IMR-90 (cell line): ENCODE data around the gene HLA-A. TPM values are rescaled to one million over a fixed set of nuclear protein-coding genes. Genes with fewer than 3 reads are reported as not detected.

ENCODE experiments used
- ATAC-seq: fragments of 200-7000 bp; cut with Tn5 transposase; 2 replicates; pipeline ENCODE4 v1.9.1; 2020; ENCODE audit warnings: low read depth, mild to moderate bottlenecking, moderate library complexity
- BruUV-seq: library from RNA; stranded (reverse); fragments of 400-500 nt; replicated peaks from 2 replicates; lab custom pipeline; 2021; lab: Mats Ljungman, UMichigan
- CTCF ChIA-PET: fragments of 300-600 bp; formaldehyde crosslinking; extraction: SDS; loops from one replicate; lab custom pipeline; 2021; ENCODE audit warnings: antibody characterized with exemption; lab: Yijun Ruan, JAX
- POLR2A ChIA-PET: fragments of 300-600 bp; sonication (Branson Sonifier 250); formaldehyde crosslinking; loops from one replicate; lab custom pipeline; 2022; ENCODE audit warnings: antibody characterized with exemption; ENCODE audit not compliant: unreplicated experiment; lab: Charles Lee
- DNase-seq: peaks from one replicate; pipeline ENCODE4 v3.0.0; 2013
- H2AFZ ChIP-seq: replicated peaks from 2 replicates; pipeline ENCODE3; 2013; ENCODE audit warnings: low read length, mild to moderate bottlenecking; ENCODE audit not compliant: poor library complexity
- H2AK5ac ChIP-seq: 2 replicates; pipeline ENCODE4 v1.6.1; 2013; ENCODE audit warnings: low read depth, low read length, inconsistent platforms
- H2AK9ac ChIP-seq: replicated peaks from 2 replicates; pipeline ENCODE3; 2013; ENCODE audit warnings: mild to moderate bottlenecking, low read depth, low read length, moderate library complexity; ENCODE audit not compliant: poor library complexity
- H2BK120ac ChIP-seq: 2 replicates; pipeline ENCODE4 v1.6.1; 2013; ENCODE audit warnings: low read depth, low read length, inconsistent platforms
- H2BK15ac ChIP-seq: 3 replicates; pipeline ENCODE4 v1.6.1; 2013; ENCODE audit warnings: low read depth, low read length, inconsistent platforms
- H2BK20ac ChIP-seq: 2 replicates; pipeline ENCODE4 v1.6.1; 2013; ENCODE audit warnings: low read depth, mild to moderate bottlenecking, inconsistent platforms, low read length, moderate library complexity
- H2BK5ac ChIP-seq: 2 replicates; pipeline ENCODE4 v1.6.1; 2013; ENCODE audit warnings: mild to moderate bottlenecking, low read depth, low read length, inconsistent platforms; ENCODE audit not compliant: poor library complexity, severe bottlenecking
- H3K14ac ChIP-seq: replicated peaks from 2 replicates; pipeline ENCODE4 v1.6.1; 2013; ENCODE audit warnings: low read depth, low read length, inconsistent platforms
- H3K18ac ChIP-seq: 2 replicates; pipeline ENCODE4 v1.6.1; 2013; ENCODE audit warnings: low read depth, low read length, control low read depth
- H3K23ac ChIP-seq: 2 replicates; pipeline ENCODE4 v1.6.1; 2013; ENCODE audit warnings: low read depth, low read length, inconsistent platforms
- H3K27ac ChIP-seq: 2 replicates; pipeline ENCODE4 v1.5.1; 2013; ENCODE audit warnings: mild to moderate bottlenecking, control low read depth, low read length; ENCODE audit not compliant: insufficient read depth
- H3K27me3 ChIP-seq: 2 replicates; pipeline ENCODE4 v1.6.1; 2013; ENCODE audit warnings: low read length; ENCODE audit not compliant: control insufficient read depth, insufficient read depth
- H3K36me3 ChIP-seq: 2 replicates; pipeline ENCODE4 v1.6.1; 2013; ENCODE audit warnings: low read length, mixed read lengths; ENCODE audit not compliant: control insufficient read depth, insufficient read depth
- H3K4ac ChIP-seq: 2 replicates; pipeline ENCODE4 v1.6.1; 2013; ENCODE audit warnings: low read depth, low read length, inconsistent platforms
- H3K4me1 ChIP-seq: 2 replicates; pipeline ENCODE4 v1.6.1; 2013; ENCODE audit warnings: low read length, mixed read lengths; ENCODE audit not compliant: control insufficient read depth, insufficient read depth
- H3K4me2 ChIP-seq: 2 replicates; pipeline ENCODE4 v1.6.1; 2013; ENCODE audit warnings: low read depth, mild to moderate bottlenecking, control low read depth, low read length, moderate library complexity
- H3K4me3 ChIP-seq: 2 replicates; pipeline ENCODE4 v1.5.1; 2013; ENCODE audit warnings: low read depth, mild to moderate bottlenecking, control low read depth, low read length, moderate library complexity; ENCODE audit not compliant: insufficient read depth
- H3K56ac ChIP-seq: 2 replicates; pipeline ENCODE4 v1.6.1; 2013; ENCODE audit warnings: low read length, inconsistent platforms; ENCODE audit not compliant: insufficient read depth; ENCODE audit errors: extremely low read depth
- H3K79me1 ChIP-seq, 2 experiments: 2 replicates each; pipeline ENCODE4 v1.6.1; 2013; ENCODE audit warnings: low read length in 2 of 2, inconsistent platforms in 1 of 2, low read depth in 1 of 2
- H3K9ac ChIP-seq: 2 replicates; pipeline ENCODE4 v1.6.1; 2013; ENCODE audit warnings: low read depth, low read length, control low read depth
- H3K9me1 ChIP-seq: 2 replicates; pipeline ENCODE4 v1.6.1; 2013; ENCODE audit warnings: low read length, inconsistent platforms; ENCODE audit not compliant: insufficient read depth
- H3K9me3 ChIP-seq: 2 replicates; pipeline ENCODE4 v1.6.1; 2013; ENCODE audit warnings: low read length; ENCODE audit not compliant: control insufficient read depth, insufficient read depth
- H4K20me1 ChIP-seq: 2 replicates; pipeline ENCODE4 v1.6.1; 2013; ENCODE audit warnings: low read length, inconsistent platforms; ENCODE audit not compliant: insufficient read depth
- H4K5ac ChIP-seq: 2 replicates; pipeline ENCODE4 v1.6.1; 2013; ENCODE audit warnings: mild to moderate bottlenecking, low read depth, low read length, control low read depth
- H4K8ac ChIP-seq, 2 experiments: 2 replicates each; pipeline ENCODE4 v1.6.1; 2013; ENCODE audit warnings: low read depth in 2 of 2, low read length in 2 of 2, control low read depth in 1 of 2, inconsistent platforms in 1 of 2
- H4K91ac ChIP-seq: 2 replicates; pipeline ENCODE4 v1.6.1; 2013; ENCODE audit warnings: low read depth, low read length, inconsistent platforms; ENCODE audit not compliant: insufficient read depth
- BHLHE40 ChIP-seq: fragments of 150-350 bp; IDR thresholded peaks from 2 replicates; pipeline ENCODE4 v1.6.1; 2016; ENCODE audit warnings: mild to moderate bottlenecking, low read depth, low read length
- CEBPB ChIP-seq: IDR thresholded peaks from 2 replicates; pipeline ENCODE4 v1.6.1; 2012; ENCODE audit warnings: low read depth, low read length, improper control_type of control experiment
- CHD1 ChIP-seq: IDR thresholded peaks from 2 replicates; pipeline ENCODE4 v1.6.1; 2012; ENCODE audit warnings: low read depth, low read length, improper control_type of control experiment
- FOS ChIP-seq: fragments of 150-350 bp; IDR thresholded peaks from 2 replicates; pipeline ENCODE4 v1.6.1; 2016; ENCODE audit warnings: low read depth, low read length
- MAFK ChIP-seq: IDR thresholded peaks from 2 replicates; pipeline ENCODE4 v1.6.1; 2012; ENCODE audit warnings: low read depth, low read length, improper control_type of control experiment
- MAZ ChIP-seq: IDR thresholded peaks from 2 replicates; pipeline ENCODE4 v1.6.1; 2012; ENCODE audit warnings: low read depth, mild to moderate bottlenecking, low read length, improper control_type of control experiment, moderate library complexity, borderline replicate concordance
- MXI1 ChIP-seq: IDR thresholded peaks from 2 replicates; pipeline ENCODE4 v1.6.1; 2012; ENCODE audit warnings: low read depth, mild to moderate bottlenecking, low read length, moderate library complexity, borderline replicate concordance
- NFE2L2 ChIP-seq: fragments of 150-350 bp; IDR thresholded peaks from 2 replicates; pipeline ENCODE4 v1.6.1; 2016; ENCODE audit warnings: low read depth, mild to moderate bottlenecking, low read length
- POLR2A ChIP-seq: IDR thresholded peaks from 2 replicates; pipeline ENCODE4 v1.6.1; 2012; ENCODE audit warnings: mild to moderate bottlenecking, low read depth, low read length
- RAD21 ChIP-seq: IDR thresholded peaks from 2 replicates; pipeline ENCODE4 v1.6.1; 2012; ENCODE audit warnings: low read length, improper control_type of control experiment
- RCOR1 ChIP-seq: IDR thresholded peaks from 2 replicates; pipeline ENCODE4 v1.6.1; 2012; ENCODE audit warnings: mild to moderate bottlenecking, low read length, improper control_type of control experiment; ENCODE audit not compliant: insufficient replicate concordance
- RFX5 ChIP-seq: IDR thresholded peaks from 2 replicates; pipeline ENCODE4 v1.8.0; 2012; ENCODE audit warnings: low read depth, mild to moderate bottlenecking, low read length, moderate library complexity
- SMC3 ChIP-seq: fragments of 150-350 bp; IDR thresholded peaks from 2 replicates; pipeline ENCODE4 v1.6.1; 2016; ENCODE audit warnings: low read depth, mild to moderate bottlenecking, antibody characterized with exemption, low read length, moderate library complexity
- dilution Hi-C: fragments of 300-500 bp; cut with HindIII; formaldehyde crosslinking; loops from one replicate; pipeline ENCODE4 v1.14.3; 2018; ENCODE audit warnings: low sequenced_read_pairs; ENCODE audit not compliant: unreplicated experiment
- in situ Hi-C: fragments of 300-500 bp; cut with MboI; formaldehyde crosslinking; loops from 3 replicates; pipeline ENCODE4 v1.14.3; 2019; ENCODE audit warnings: low sequenced_read_pairs, inconsistent platforms, mixed read lengths
- intact Hi-C: fragments of 100-400 bp; cut with micrococcal nuclease; formaldehyde crosslinking; loops from 2 replicates; pipeline ENCODE4 v1.10.0; 2022
- polyA plus RNA-seq, 3 experiments: library from polyadenylated mRNA; depleted of rRNA; stranded (reverse); fragments of >200 nt; gene quantifications; 2 replicates each; pipeline ENCODE4 v1.2.3, GENCODE V29; 2012; ENCODE audit warnings: low replicate concordance in 1 of 3
- total RNA-seq: library from RNA; depleted of rRNA; stranded (reverse); fragments of >200 nt; gene quantifications from 2 replicates; pipeline ENCODE4 v1.2.3, GENCODE V29; 2012
- TF ChIP-seq, protein P1 (sequence below): conservative IDR thresholded peaks from 2 replicates; pipeline ENCODE4 v1.5.1; 2012; ENCODE audit warnings: mild to moderate bottlenecking, low read depth, low read length, improper control_type of control experiment
- TF ChIP-seq, protein P2 (sequence below): fragments of 150-350 bp; IDR thresholded peaks from 2 replicates; pipeline ENCODE4 v1.6.1; 2017; ENCODE audit warnings: mild to moderate bottlenecking, antibody characterized with exemption, low read length, low read depth
- TF ChIP-seq, protein P3 (sequence below): fragments of 150-350 bp; IDR thresholded peaks from 2 replicates; pipeline ENCODE4 v1.6.1; 2016; ENCODE audit warnings: low read depth, mild to moderate bottlenecking, low read length, moderate library complexity, borderline replicate concordance

Gene HLA-A
- total and polyA plus RNA-seq, 2 of the 4 experiments (the other 2 are of a cell fraction): 94.5 to 218 TPM

DNA sequence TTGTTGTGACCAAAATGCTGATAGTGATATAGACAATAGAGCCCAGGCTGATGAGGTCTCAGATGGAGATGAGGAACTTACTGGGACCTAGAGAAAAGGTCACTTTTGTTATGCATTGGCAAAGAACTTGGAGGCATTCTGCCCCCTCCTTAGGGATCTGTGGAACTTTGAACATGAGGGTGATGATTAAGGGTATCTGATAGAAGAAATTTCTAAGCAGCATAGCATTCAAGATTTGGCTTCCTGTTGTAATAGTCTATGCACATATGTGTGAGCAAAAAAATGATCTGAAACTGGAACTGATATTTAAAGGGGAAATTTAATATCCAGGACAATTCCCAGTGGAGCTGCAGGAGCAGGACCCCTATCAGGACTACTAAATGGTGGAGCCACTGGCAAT is 17.1 kb downstream of the HLA-A start:
- no peak overlapping the region for H2AK9ac ChIP-seq
- H3K36me3 ChIP-seq: no peaks in the 10 kb centered on the region
- CTCF ChIA-PET: no interaction called here
- H4K8ac ChIP-seq: no peak overlapping the region
- no peaks in the 10 kb centered on the region for H3K27me3 ChIP-seq
- no peak for ATAC-seq
- no TSS peak for BruUV-seq
- no peak overlapping the region for H3K18ac ChIP-seq
- no peaks in the 10 kb centered on the region for H3K9me1 ChIP-seq
- H3K4me3 ChIP-seq: no peak overlapping the region
- no peak overlapping the region for H3K23ac ChIP-seq
- no peak overlapping the region for H2BK15ac ChIP-seq
- H3K79me1 ChIP-seq: no peaks in the 10 kb centered on the region
- POLR2A ChIA-PET: no interaction called here
- DNase-seq: no peak
- H3K9me3 ChIP-seq: no peaks in the 10 kb centered on the region
- in situ Hi-C loops (no loop called here), intact Hi-C loops (no loop called here), dilution Hi-C loops (loop anchor here (10.0 kb wide), 1 partner anchor 165 kb away; no protein-coding TSS in a partner anchor)
- H2BK120ac ChIP-seq: no peak overlapping the region
- H4K91ac ChIP-seq: no peak overlapping the region
- no peaks in the 10 kb centered on the region for H4K20me1 ChIP-seq
- H3K4me1 ChIP-seq: 0 out of 2 replicates have a peak, but pooled peaks cover 3% of the 10 kb centered on the region
- H3K14ac ChIP-seq: no peak overlapping the region
- H3K9ac ChIP-seq: no peak overlapping the region
- H3K4me2 ChIP-seq: no peak overlapping the region
- no peak overlapping the region for H2BK20ac ChIP-seq
- H3K4ac ChIP-seq: no peak overlapping the region
- H3K56ac ChIP-seq: no peak overlapping the region
- H3K27ac ChIP-seq: no peak overlapping the region
- H2BK5ac ChIP-seq: no peak overlapping the region
- no peak overlapping the region for H2AK5ac ChIP-seq
- TF ChIP-seq, protein P1, sequence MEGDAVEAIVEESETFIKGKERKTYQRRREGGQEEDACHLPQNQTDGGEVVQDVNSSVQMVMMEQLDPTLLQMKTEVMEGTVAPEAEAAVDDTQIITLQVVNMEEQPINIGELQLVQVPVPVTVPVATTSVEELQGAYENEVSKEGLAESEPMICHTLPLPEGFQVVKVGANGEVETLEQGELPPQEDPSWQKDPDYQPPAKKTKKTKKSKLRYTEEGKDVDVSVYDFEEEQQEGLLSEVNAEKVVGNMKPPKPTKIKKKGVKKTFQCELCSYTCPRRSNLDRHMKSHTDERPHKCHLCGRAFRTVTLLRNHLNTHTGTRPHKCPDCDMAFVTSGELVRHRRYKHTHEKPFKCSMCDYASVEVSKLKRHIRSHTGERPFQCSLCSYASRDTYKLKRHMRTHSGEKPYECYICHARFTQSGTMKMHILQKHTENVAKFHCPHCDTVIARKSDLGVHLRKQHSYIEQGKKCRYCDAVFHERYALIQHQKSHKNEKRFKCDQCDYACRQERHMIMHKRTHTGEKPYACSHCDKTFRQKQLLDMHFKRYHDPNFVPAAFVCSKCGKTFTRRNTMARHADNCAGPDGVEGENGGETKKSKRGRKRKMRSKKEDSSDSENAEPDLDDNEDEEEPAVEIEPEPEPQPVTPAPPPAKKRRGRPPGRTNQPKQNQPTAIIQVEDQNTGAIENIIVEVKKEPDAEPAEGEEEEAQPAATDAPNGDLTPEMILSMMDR: no peak
- TF ChIP-seq CEBPB (no peak), CHD1 (no peak), NFE2L2 (no peak), BHLHE40 (no peak), POLR2A (no peak), RAD21 (no peak), RCOR1 (no peak), RFX5 (no peak), MXI1 (no peak), FOS (no peak), MAZ (no peak), MAFK (no peak), SMC3 (no peak)
- TF ChIP-seq, protein P2, sequence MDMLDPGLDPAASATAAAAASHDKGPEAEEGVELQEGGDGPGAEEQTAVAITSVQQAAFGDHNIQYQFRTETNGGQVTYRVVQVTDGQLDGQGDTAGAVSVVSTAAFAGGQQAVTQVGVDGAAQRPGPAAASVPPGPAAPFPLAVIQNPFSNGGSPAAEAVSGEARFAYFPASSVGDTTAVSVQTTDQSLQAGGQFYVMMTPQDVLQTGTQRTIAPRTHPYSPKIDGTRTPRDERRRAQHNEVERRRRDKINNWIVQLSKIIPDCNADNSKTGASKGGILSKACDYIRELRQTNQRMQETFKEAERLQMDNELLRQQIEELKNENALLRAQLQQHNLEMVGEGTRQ: no peak
- TF ChIP-seq, protein P3, sequence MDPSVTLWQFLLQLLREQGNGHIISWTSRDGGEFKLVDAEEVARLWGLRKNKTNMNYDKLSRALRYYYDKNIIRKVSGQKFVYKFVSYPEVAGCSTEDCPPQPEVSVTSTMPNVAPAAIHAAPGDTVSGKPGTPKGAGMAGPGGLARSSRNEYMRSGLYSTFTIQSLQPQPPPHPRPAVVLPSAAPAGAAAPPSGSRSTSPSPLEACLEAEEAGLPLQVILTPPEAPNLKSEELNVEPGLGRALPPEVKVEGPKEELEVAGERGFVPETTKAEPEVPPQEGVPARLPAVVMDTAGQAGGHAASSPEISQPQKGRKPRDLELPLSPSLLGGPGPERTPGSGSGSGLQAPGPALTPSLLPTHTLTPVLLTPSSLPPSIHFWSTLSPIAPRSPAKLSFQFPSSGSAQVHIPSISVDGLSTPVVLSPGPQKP: no peak
- no peak overlapping the region for H2AFZ ChIP-seq
- no peak overlapping the region for H4K5ac ChIP-seq
